GM18517 (cell line): Measurements from ENCODE around the gene SF3B3.
A peak's percentile ranks its signal among the peaks of the same experiment; 100 is the strongest.

ENCODE experiments used
- ATAC-seq: cut with Tn5 transposase; IDR thresholded peaks from one replicate; pipeline ENCODE4 v1.9.1; 2021; ENCODE audit warnings: mild to moderate bottlenecking, moderate library complexity; ENCODE audit not compliant: unreplicated experiment

SF3B3 gene

GRCh38 chr16:70561623-70562022 is 38.0 kb downstream of the SF3B3 start:
- no peak for ATAC-seq

- no peak for ATAC-seq
These were observed 40.0 kb downstream of the SF3B3 start for GRCh38 chr16:70563636-70564035.

GRCh38 chr16:70565053-70565452 is 41.4 kb downstream of the SF3B3 start:
- no peak for ATAC-seq

- no peak for ATAC-seq
These were observed 45.1 kb downstream of the SF3B3 start for GRCh38 chr16:70568601-70569237.

GRCh38 chr16:70569752-70570151 is 46.1 kb downstream of the SF3B3 start:
- no peak for ATAC-seq

- ATAC-seq: no peak
These were observed 47.5 kb downstream of the SF3B3 start for GRCh38 chr16:70570967-70571570.

- no peak for ATAC-seq
These were observed 48.0 kb downstream of the SF3B3 start for GRCh38 chr16:70571623-70572022.

GRCh38 chr16:70572050-70572925 is 48.7 kb downstream of the SF3B3 start:
- no peak for ATAC-seq

GRCh38 chr16:70572926-70573270 is 49.3 kb downstream of the SF3B3 start:
- ATAC-seq: no peak

GRCh38 chr16:70573451-70574121 is 50.0 kb downstream of the SF3B3 start:
- ATAC-seq: no peak

- ATAC-seq: no peak
These were observed 51.1 kb downstream of the SF3B3 start for GRCh38 chr16:70574595-70575271.

- ATAC-seq: no peak
These were observed 51.8 kb downstream of the SF3B3 start for GRCh38 chr16:70575376-70575775.

GRCh38 chr16:70576431-70577255 is 53.0 kb downstream of the SF3B3 start:
- ATAC-seq: peak; percentile 77

GRCh38 chr16:70577256-70577698 is 53.7 kb downstream of the SF3B3 start:
- no peak for ATAC-seq

GRCh38 chr16:70578035-70578434 is 54.4 kb downstream of the SF3B3 start:
- ATAC-seq: no peak

GRCh38 chr16:70579248-70579647 is 55.6 kb downstream of the SF3B3 start:
- no peak for ATAC-seq

GRCh38 chr16:70579648-70580630 is 56.3 kb downstream of the SF3B3 start:
- ATAC-seq: no peak

- ATAC-seq: no peak
These were observed 58.8 kb downstream of the SF3B3 start for GRCh38 chr16:70582280-70582978.
